Activated B cell treated with CpG ODN at 0.5 μM for 24 hours (primary cell): ENCODE data around the gene TNNT2. TPM values are rescaled to one million over a fixed set of nuclear protein-coding genes. Genes with fewer than 3 reads are reported as not detected.

ENCODE experiments used
- ATAC-seq: fragments of 200-7000 bp; cut with Tn5 transposase; one replicate; pipeline ENCODE4 v1.10.0; 2021; ENCODE audit warnings: low read depth, mild to moderate bottlenecking, moderate library complexity
- CTCF ChIA-PET: fragments of 350-600 bp; sonication (Branson Sonifier 250); formaldehyde crosslinking; loops from one replicate; lab custom pipeline; 2021; ENCODE audit warnings: antibody characterized with exemption; lab: Charles Lee
- POLR2A ChIA-PET: fragments of 350-600 bp; sonication (Branson Sonifier 250); formaldehyde crosslinking; loops from one replicate; lab custom pipeline; 2021; ENCODE audit warnings: antibody characterized with exemption; lab: Charles Lee
- DNase-seq: peaks from one replicate; pipeline ENCODE4 v3.0.0; 2022
- H3K27ac Mint-ChIP-seq: one replicate; pipeline ENCODE4 v1.8.0; 2020; ENCODE audit warnings: mixed read lengths
- H3K27me3 Mint-ChIP-seq: one replicate; pipeline ENCODE4 v1.8.0; 2021; ENCODE audit warnings: mixed read lengths
- H3K36me3 Mint-ChIP-seq: one replicate; pipeline ENCODE4 v1.8.0; 2021; ENCODE audit warnings: low read depth, mixed read lengths
- H3K4me1 Mint-ChIP-seq: one replicate; pipeline ENCODE4 v1.8.0; 2021; ENCODE audit warnings: mixed read lengths
- H3K4me3 Mint-ChIP-seq: one replicate; pipeline ENCODE4 v1.8.0; 2020; ENCODE audit warnings: mild to moderate bottlenecking, mixed read lengths
- H3K9me3 Mint-ChIP-seq: one replicate; pipeline ENCODE4 v1.8.0; 2020; ENCODE audit warnings: mixed read lengths
- intact Hi-C: fragments of 100-400 bp; cut with micrococcal nuclease; formaldehyde crosslinking; loops from one replicate; pipeline ENCODE4 v1.15.1; 2024
- total RNA-seq: library from RNA; stranded (reverse); gene quantifications from 2 replicates; pipeline ENCODE4 v1.2.3, GENCODE V29; 2022
- TF ChIP-seq, protein P1 (sequence below): fragments of 200-600 bp; IDR thresholded peaks from one replicate; pipeline ENCODE4 v1.8.0; 2022; ENCODE audit warnings: antibody characterized with exemption, mild to moderate bottlenecking

The TNNT2 gene
- total RNA-seq, 1 donor from 2014 or later = not detected

- intact Hi-C loops = no loop called here
- TF ChIP-seq, protein P1, sequence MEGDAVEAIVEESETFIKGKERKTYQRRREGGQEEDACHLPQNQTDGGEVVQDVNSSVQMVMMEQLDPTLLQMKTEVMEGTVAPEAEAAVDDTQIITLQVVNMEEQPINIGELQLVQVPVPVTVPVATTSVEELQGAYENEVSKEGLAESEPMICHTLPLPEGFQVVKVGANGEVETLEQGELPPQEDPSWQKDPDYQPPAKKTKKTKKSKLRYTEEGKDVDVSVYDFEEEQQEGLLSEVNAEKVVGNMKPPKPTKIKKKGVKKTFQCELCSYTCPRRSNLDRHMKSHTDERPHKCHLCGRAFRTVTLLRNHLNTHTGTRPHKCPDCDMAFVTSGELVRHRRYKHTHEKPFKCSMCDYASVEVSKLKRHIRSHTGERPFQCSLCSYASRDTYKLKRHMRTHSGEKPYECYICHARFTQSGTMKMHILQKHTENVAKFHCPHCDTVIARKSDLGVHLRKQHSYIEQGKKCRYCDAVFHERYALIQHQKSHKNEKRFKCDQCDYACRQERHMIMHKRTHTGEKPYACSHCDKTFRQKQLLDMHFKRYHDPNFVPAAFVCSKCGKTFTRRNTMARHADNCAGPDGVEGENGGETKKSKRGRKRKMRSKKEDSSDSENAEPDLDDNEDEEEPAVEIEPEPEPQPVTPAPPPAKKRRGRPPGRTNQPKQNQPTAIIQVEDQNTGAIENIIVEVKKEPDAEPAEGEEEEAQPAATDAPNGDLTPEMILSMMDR = no peak
- no peaks in the 10 kb centered on the region for H3K36me3 Mint-ChIP-seq
- ATAC-seq (no peak), DNase-seq (no peak)
- H3K27ac Mint-ChIP-seq = no peak overlapping the region
- peaks cover 2% of the 10 kb centered on the region for H3K27me3 Mint-ChIP-seq
- CTCF ChIA-PET = no interaction called here
- POLR2A ChIA-PET = no interaction called here
- no peaks in the 10 kb centered on the region for H3K4me1 Mint-ChIP-seq
- H3K4me3 Mint-ChIP-seq = no peak overlapping the region
- no peaks in the 10 kb centered on the region for H3K9me3 Mint-ChIP-seq
Measured at GRCh38 chr1:201335901-201336300, 41.6 kb downstream of the TNNT2 start.

DNA sequence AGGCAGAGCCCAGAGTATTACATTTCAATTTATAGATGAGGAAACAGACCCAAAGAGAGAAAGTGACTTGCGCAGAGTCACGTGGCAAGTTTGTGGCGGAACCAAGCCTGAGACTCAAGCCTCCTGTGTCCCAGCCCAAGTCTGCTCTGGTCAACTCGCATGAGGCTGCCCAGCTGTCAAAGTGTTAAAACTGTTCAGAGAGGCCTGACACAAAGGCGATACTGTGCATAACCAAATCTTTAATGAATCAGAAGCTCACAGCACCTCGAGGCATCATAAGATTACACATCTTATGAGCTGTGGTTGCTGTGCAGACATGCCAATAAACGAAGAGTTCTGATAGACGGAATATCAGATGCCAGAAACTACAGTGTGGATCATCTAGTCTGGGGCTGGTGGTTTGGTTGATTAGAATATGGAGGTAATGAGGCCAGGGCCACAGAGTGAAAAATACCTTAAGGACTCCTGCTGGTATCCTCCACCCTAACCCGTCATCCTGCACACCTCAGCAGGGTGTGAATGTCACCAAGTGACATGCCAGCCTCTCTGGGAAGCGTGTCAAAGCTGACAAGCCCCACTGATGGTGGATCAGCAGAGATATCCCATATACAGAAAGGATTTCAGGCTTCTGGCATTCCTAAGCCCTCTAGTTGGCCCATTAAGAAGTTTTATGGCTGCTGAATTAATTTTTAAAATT, 42.2 kb downstream of the TNNT2 start:
- ATAC-seq (no peak), DNase-seq (no peak)
- ChIA-PET CTCF (no interaction called here), POLR2A (no interaction called here)
- H3K36me3 Mint-ChIP-seq = no peaks in the 10 kb centered on the region
- H3K27me3 Mint-ChIP-seq = peaks cover 2% of the 10 kb centered on the region
- TF ChIP-seq, protein P1 = no peak
- H3K4me1 Mint-ChIP-seq = no peaks in the 10 kb centered on the region
- no peak overlapping the region for H3K4me3 Mint-ChIP-seq
- no peaks in the 10 kb centered on the region for H3K9me3 Mint-ChIP-seq
- intact Hi-C loops = no loop called here
- H3K27ac Mint-ChIP-seq = no peak overlapping the region

GRCh38 chr1:201334325-201335173, 42.9 kb downstream of the TNNT2 start:
- H3K27ac Mint-ChIP-seq = no peak overlapping the region

DNA sequence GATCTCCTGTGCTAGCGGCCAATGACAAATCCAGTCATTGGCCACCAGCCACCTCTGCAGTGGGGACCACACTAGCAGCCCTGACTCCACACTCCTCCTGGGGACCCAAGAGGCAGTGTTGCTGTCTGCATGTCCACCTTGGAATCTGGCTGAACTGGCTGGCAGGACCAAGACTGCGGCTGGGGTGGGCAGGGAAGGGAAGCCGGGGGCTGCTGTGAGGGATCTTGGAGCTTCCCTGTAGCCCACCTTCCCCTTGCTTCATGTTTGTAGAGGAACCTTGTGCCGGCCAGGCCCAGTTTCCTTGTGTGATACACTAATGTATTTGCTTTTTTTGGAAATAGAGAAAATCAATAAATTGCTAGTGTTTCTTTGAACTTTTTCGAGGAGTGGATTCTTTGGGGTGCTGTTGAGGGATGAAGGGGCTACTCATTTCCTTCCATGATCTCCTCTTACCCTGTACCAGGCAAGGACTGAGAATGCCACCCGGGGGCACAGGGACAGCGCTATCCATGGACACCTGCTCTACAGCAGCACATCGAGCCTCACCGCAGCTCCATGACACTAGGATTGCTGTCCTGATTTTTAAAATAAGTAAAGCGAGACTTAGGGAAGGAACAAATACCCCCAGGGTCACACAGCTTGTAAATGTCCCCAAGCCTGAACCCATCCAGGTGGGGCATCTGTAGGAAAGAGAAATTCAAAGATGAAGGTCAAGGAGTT, 44.7 kb downstream of the TNNT2 start:
- TF ChIP-seq, protein P1 = no peak
- H3K27ac Mint-ChIP-seq = no peak overlapping the region
- H3K4me3 Mint-ChIP-seq = no peak overlapping the region
- POLR2A ChIA-PET = no interaction called here
- peaks cover 2% of the 10 kb centered on the region for H3K27me3 Mint-ChIP-seq
- no peaks in the 10 kb centered on the region for H3K4me1 Mint-ChIP-seq
- ATAC-seq = no peak
- DNase-seq = no peak
- intact Hi-C loops = no loop called here
- no peaks in the 10 kb centered on the region for H3K36me3 Mint-ChIP-seq
- H3K9me3 Mint-ChIP-seq = no peaks in the 10 kb centered on the region
- CTCF ChIA-PET = no interaction called here

More at GRCh38 chr1:201334325-201335173, 42.9 kb downstream of the TNNT2 start:
- Mint-ChIP-seq H3K4me3 (no peak overlapping the region), H3K4me1 (no peaks in the 10 kb centered on the region), H3K27me3 (peaks cover 2% of the 10 kb centered on the region), H3K36me3 (no peaks in the 10 kb centered on the region), H3K9me3 (no peaks in the 10 kb centered on the region)
- DNase-seq (no peak), ATAC-seq (no peak)
- TF ChIP-seq, protein P1 = no peak
- intact Hi-C loops = no loop called here
- CTCF ChIA-PET = no interaction called here
- POLR2A ChIA-PET = no interaction called here

DNA sequence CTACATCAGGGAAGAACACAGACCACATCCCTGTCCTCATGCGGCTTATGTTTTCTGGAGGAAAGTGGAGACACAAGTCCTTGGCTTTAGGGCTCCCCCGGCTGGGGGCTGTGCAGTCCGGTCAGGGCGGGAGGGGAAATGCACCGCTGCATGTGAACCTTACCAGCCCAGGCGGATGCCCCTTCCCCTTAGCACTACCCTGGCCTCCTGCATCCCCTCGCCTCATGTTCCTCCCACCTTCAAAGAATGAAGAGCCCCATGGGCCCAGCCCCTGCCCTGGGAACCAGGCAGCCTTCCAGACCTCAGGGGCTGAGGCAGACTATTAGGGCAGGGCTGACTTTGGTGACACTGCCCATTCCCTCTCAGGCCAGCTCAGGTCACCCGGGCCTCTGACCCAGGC, 45.5 kb downstream of the TNNT2 start:
- no peak overlapping the region for H3K27ac Mint-ChIP-seq

More for the DNA sequence above, 45.5 kb downstream of the TNNT2 start:
- Mint-ChIP-seq H3K27me3 (peaks cover 2% of the 10 kb centered on the region), H3K9me3 (no peaks in the 10 kb centered on the region), H3K36me3 (no peaks in the 10 kb centered on the region), H3K4me1 (no peaks in the 10 kb centered on the region), H3K4me3 (no peak overlapping the region)
- ATAC-seq (no peak), DNase-seq (no peak)
- intact Hi-C loops = no loop called here
- TF ChIP-seq, protein P1 = no peak
- ChIA-PET POLR2A (no interaction called here), CTCF (no interaction called here)
